ENCODE data around the gene ADNP. TPM values are rescaled to one million over a fixed set of nuclear protein-coding genes. Genes with fewer than 3 reads are reported as not detected.

Gene ADNP
- total and polyA plus RNA-seq, 2 experiments from 2014 or later = 23.2 to 50.8 TPM

DNA sequence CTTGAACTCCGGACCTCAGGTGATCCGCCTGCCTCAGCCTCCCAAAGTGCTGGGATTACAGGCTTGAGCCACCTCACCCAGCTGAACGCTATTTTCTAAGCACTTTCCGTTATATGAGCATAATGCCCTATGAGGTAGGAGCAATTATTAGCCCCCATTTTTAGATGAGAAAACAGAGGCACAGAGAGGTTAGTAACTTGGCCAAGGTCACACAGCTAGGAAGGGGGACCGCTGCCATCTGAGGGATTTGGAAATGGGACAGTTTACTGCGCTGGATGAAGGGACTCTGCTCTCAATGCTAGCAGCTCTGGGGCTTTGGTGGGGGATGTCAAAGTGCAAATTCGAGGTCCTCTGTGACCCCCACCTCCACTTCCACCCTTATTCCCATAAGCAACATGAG lies 73.9 kb downstream of the ADNP start:
- H3K27me3 ChIP-seq = no peaks in the 10 kb centered on the region
- H3K36me3 ChIP-seq = no peaks in the 10 kb centered on the region
- no peak overlapping the region for H3K4me3 ChIP-seq
- H3K9me3 ChIP-seq (ENCODE audit: low read depth) = no peaks in the 10 kb centered on the region
- no peaks in the 10 kb centered on the region for H3K4me1 ChIP-seq (ENCODE audit: low read depth)
- H3K27ac ChIP-seq = no peak overlapping the region
- no peak for TF ChIP-seq CTCF (IDR thresholded peaks at IDR 0.05; ENCODE audit: low read depth, low read length)
- no peak for DNase-seq (ENCODE audit: low read depth in 1 of 2, low spot score in 1 of 2)

DNA sequence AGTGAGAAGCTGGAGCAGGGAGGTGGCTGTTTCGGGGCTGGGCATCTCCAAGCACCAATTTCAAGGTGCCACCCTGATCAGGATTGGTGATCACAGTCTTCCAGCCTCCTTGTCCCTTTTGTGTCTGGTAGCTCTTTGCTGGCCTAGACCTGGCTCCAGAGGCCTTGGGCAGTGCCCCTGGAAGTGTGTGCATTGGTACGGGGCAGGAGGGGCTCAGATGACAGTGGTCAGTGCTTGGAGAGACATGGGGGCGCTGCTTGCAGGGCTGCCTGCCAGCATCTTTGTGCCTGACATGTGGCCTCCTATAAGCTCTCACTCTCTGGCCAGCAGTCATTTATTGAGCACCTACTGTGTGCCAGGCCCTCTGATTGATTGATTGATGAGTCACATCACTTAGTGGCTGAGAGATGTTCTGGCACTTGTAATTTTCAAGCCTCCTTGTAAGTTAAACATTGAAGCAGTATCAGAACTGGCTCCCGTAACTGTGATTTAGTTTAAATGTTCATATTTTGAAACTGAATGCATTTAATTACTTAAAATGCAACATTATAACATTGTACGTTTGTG lies 74.7 kb downstream of the ADNP start:
- DNase-seq (ENCODE audit: low read depth in 1 of 2, low spot score in 1 of 2) = no peak
- Histone ChIP-seq H3K4me1 (ENCODE audit: low read depth) (no peaks in the 10 kb centered on the region), H3K27ac (no peak overlapping the region), H3K9me3 (ENCODE audit: low read depth) (no peaks in the 10 kb centered on the region), H3K4me3 (no peak overlapping the region), H3K27me3 (no peaks in the 10 kb centered on the region), H3K36me3 (no peaks in the 10 kb centered on the region)
- no peak for TF ChIP-seq CTCF (IDR thresholded peaks at IDR 0.05; ENCODE audit: low read depth, low read length)

DNA sequence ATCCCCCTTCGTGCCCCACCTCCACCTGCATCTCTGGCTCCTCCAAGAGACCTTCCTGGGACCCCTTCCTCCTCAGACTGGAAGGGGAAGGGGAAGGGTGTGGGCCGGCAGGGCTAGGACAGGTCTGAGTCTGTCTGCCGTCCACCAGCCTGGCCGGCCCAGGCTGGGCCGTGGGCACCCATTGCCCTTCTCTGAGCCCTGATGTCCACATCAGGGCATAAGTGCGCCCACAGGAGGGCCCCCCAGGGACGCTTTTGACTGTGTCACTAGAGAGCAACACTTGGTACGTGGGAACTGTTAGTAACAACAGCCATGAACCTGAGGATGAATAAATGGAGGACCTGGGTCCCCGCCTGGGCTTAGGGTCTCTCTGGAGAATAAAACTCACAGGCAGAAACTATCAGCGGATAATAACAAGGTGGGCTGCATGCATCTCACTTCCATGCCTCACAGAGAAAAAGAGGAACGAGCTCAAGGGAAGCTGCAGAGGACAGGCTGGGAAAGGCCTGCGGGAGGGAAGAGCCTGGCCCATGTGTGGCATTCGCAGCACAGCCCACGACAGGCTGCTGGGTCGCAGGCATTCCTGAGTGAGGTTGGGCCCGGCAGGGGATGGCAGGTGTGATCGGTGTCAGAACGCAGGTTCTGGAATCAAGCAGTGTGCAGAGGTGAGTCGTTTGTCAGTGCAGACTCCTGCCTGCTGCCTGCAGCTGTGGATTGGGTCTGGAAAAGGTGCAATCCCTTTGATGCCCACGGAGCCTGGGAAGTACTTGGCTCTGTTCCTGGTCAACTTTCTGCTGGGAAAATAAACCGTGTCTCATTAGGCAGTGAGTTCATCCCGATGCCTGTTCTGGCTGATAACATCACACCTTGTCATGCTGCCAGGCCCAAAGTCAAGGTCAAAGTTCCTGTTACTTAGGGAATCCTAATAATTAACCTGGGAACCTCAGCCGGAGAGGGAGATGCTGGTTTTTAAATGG lies 75.5 kb downstream of the ADNP start:
- Histone ChIP-seq H3K27ac (no peak overlapping the region), H3K27me3 (no peaks in the 10 kb centered on the region), H3K9me3 (ENCODE audit: low read depth) (no peaks in the 10 kb centered on the region), H3K4me1 (ENCODE audit: low read depth) (no peaks in the 10 kb centered on the region), H3K4me3 (no peak overlapping the region), H3K36me3 (no peaks in the 10 kb centered on the region)
- no peak for TF ChIP-seq CTCF (IDR thresholded peaks at IDR 0.05; ENCODE audit: low read depth, low read length)
- DNase-seq (ENCODE audit: low read depth in 1 of 2, low spot score in 1 of 2) = no peak

DNA sequence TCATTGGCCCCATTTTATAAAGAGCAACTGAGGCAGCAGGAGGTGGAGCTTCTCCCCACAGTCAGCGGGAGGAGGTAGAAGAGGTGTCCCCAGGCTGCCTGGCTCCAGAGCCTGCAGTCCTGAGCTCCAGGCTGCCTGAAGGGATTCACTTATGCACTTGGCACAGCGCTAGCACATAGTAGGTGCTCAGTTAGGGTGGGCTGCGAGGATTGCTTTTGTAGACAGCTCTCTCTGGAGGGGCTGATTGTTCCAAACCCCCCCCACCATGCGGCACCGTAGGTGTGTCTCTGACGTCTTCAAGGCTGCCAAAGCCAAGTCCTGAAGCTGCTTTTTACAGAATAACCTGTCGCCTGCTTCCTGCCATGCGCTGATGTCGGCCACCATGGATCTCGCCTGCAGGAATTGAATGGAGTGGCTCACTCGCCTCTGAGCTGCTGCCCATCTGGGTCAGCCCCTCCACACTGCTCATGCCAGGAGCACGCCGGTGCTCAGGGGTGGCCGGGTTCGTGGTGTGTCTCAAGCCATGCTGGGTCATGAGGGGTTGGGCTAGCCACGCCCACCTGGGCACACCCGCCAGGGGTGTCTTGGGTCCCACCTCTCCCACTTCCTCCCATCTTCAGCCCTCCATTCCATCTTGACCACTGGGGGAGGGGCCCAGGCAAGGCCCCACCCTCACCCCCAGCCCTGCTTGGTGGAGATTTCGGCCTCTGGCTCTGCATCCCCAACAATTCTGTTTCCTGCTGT lies 76.6 kb downstream of the ADNP start:
- TF ChIP-seq CTCF (IDR thresholded peaks at IDR 0.05; ENCODE audit: low read depth, low read length) = no peak
- Histone ChIP-seq H3K9me3 (ENCODE audit: low read depth) (no peaks in the 10 kb centered on the region), H3K27ac (no peak overlapping the region), H3K27me3 (no peaks in the 10 kb centered on the region), H3K4me3 (no peak overlapping the region), H3K36me3 (no peaks in the 10 kb centered on the region), H3K4me1 (ENCODE audit: low read depth) (no peaks in the 10 kb centered on the region)
- DNase-seq (ENCODE audit: low read depth in 1 of 2, low spot score in 1 of 2) = no peak

DNA sequence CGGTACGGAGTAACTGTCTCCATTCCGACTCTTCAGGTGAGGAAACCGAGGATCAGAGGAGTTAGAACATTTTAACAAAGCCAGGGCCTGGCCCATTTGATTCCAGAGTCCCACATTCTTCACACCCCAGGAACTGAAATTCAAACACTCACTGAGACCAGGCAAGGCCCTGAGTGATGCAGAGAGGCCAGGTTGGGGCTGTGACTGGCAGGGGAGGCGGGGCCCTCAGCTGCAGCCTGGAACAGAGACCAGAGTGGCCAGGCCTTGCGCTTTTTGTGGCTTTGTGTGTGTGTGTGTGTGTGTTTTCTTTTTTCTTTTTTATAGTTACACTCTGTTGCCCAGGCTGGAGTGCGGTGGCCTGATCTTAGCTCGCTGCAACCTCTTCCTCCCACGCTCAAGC lies 79.2 kb downstream of the ADNP start:
- no peaks in the 10 kb centered on the region for H3K36me3 ChIP-seq
- no peak for TF ChIP-seq CTCF (IDR thresholded peaks at IDR 0.05; ENCODE audit: low read depth, low read length)
- H3K27ac ChIP-seq = no peak overlapping the region
- H3K27me3 ChIP-seq = no peaks in the 10 kb centered on the region
- no peaks in the 10 kb centered on the region for H3K9me3 ChIP-seq (ENCODE audit: low read depth)
- DNase-seq (ENCODE audit: low read depth in 1 of 2, low spot score in 1 of 2) = no peak
- no peak overlapping the region for H3K4me3 ChIP-seq
- H3K4me1 ChIP-seq (ENCODE audit: low read depth) = no peaks in the 10 kb centered on the region

All from cardiac muscle cell (in vitro differentiated cells and primary cell).